Common myeloid progenitor, CD34-positive (primary cell): Measurements from ENCODE around the gene NBPF12.
"Not testable (repeated sequence)": the region's sequence is repeated elsewhere in the genome, so short reads cannot be mapped to it uniquely, and the experiment has no call there.

Experiments
- CTCF ChIA-PET: fragments of 350-600 bp; sonication (Branson Sonifier 250); formaldehyde crosslinking; loops from one replicate; lab custom pipeline; 2021; ENCODE audit warnings: antibody characterized with exemption; lab: Charles Lee
- POLR2A ChIA-PET: fragments of 350-600 bp; sonication (Branson Sonifier 250); formaldehyde crosslinking; loops from one replicate; lab custom pipeline; 2021; ENCODE audit warnings: antibody characterized with exemption; lab: Charles Lee
- DNase-seq, 3 donors: peaks; one replicate each; pipeline versions ENCODE4 v3.0.0 to v3.0.0-alpha.2; 2013
- H3K27ac ChIP-seq, 2 experiments: 1 replicate in 1 of 2; 2 replicates in 1 of 2; pipeline ENCODE4 v1.7.0; 2013; ENCODE audit warnings: inconsistent platforms in 2 of 2, low read length in 2 of 2, mild to moderate bottlenecking in 2 of 2, low read depth in 1 of 2, moderate library complexity in 1 of 2; ENCODE audit not compliant: severe bottlenecking in 2 of 2, insufficient read depth in 1 of 2, poor library complexity in 1 of 2
- H3K27me3 ChIP-seq, 5 experiments: replicated peaks in 2 of 5; 1 replicate in 3 of 5; 2 replicates in 2 of 5; pipeline versions ENCODE4 v1.6.1 to v1.7.0; 2013; ENCODE audit warnings: low read length in 4 of 5, mild to moderate bottlenecking in 2 of 5, moderate library complexity in 2 of 5, inconsistent platforms in 1 of 5; ENCODE audit not compliant: insufficient read depth in 5 of 5, control insufficient read depth in 4 of 5
- H3K36me3 ChIP-seq, 4 experiments: 1 replicate in 2 of 4; 2 replicates in 2 of 4; pipeline versions ENCODE4 v1.6.1 to v1.7.0; 2013; ENCODE audit warnings: low read length in 3 of 4, control low read depth in 1 of 4, mild to moderate bottlenecking in 1 of 4; ENCODE audit not compliant: control insufficient read depth in 4 of 4, insufficient read depth in 4 of 4
- H3K4me1 ChIP-seq, 4 experiments: 1 replicate in 3 of 4; 2 replicates in 1 of 4; pipeline versions ENCODE4 v1.6.1 to v1.7.1; 2013; ENCODE audit warnings: low read length in 3 of 4, mild to moderate bottlenecking in 3 of 4, control low read depth in 1 of 4, inconsistent platforms in 1 of 4, moderate library complexity in 1 of 4; ENCODE audit not compliant: control insufficient read depth in 4 of 4, insufficient read depth in 4 of 4; ENCODE audit errors: control extremely low read depth in 1 of 4
- H3K4me3 ChIP-seq, 7 experiments: 1 replicate in 4 of 7; 2 replicates in 3 of 7; pipeline versions ENCODE4 v1.5.1 to v1.7.0; 2013; ENCODE audit warnings: mild to moderate bottlenecking in 7 of 7, low read length in 6 of 7, moderate library complexity in 6 of 7, inconsistent platforms in 2 of 7, low read depth in 2 of 7, control low read depth in 1 of 7; ENCODE audit not compliant: insufficient read depth in 4 of 7, control insufficient read depth in 1 of 7; ENCODE audit errors: extremely low read depth in 1 of 7
- H3K9me3 ChIP-seq, 5 experiments: 1 replicate in 4 of 5; 2 replicates in 1 of 5; pipeline versions ENCODE4 v1.6.1 to v1.7.1; 2013; ENCODE audit warnings: low read length in 4 of 5, mild to moderate bottlenecking in 2 of 5, inconsistent platforms in 1 of 5, low read depth in 1 of 5, moderate library complexity in 1 of 5; ENCODE audit not compliant: control insufficient read depth in 4 of 5, insufficient read depth in 2 of 5; ENCODE audit errors: control extremely low read depth in 1 of 5
- WGBS: methylation state at CpG from one replicate; pipeline ENCODE4 v1.1.5; 2013; ENCODE audit not compliant: insufficient coverage; 5-methylcytosine and 5-hydroxymethylcytosine counted together

NBPF12 gene

DNA sequence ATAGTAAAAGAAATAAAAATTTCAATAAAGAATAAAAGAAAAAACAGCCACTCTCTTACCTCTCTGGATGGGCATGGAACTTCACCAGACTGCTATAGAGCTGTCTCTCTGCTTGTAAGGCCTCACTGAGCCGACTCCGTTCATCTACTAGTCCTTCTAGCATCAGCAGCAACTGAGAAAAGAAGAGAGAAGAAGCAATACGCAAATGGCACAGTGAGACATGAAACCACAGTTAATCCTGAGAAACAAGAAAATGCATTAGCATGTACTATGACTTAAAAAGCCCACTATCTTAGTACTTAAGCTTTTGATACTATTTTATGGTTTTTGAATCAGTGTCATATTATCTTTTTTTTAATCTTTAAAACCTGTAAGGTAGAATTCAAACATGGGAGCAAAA lies 104.8 kb downstream of the NBPF12 start:
- not testable (repeated sequence) for H3K4me3 ChIP-seq, DNase-seq, H3K36me3 ChIP-seq, H3K27me3 ChIP-seq, H3K27ac ChIP-seq, H3K9me3 ChIP-seq
- ChIA-PET POLR2A (interaction anchor here (2.1 kb wide), 1 partner anchor 42 kb away, joined by 9 read pairs; no protein-coding TSS in a partner anchor), CTCF (interaction anchor here (2.1 kb wide), 1 partner anchor 10 kb away, joined by 7 read pairs; no protein-coding TSS in a partner anchor)
- peaks cover 6 to 41% (median 18%) of the 10 kb centered on the region in 4 experiments for H3K4me1 ChIP-seq
- WGBS, result no CpG with 5 or more reads among the region's 3 CpGs

DNA sequence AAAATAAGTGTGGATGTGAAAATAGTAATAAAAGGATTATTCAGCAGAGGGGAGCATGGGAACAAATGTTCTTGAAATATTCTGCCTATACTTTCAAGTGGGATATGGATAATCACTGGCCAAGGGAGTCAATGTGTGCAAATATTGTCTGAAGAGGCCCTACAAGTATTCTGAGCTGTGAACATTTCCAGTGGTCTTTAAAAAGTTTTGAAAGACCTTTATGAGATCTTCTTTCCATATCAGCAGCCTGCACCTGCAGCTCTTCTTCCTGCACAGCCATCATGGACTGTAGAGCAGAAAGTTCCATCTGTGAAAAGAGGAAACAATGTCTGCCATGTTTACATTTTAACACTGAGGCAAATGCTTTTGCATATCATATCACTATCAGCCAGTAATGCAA lies 106.4 kb downstream of the NBPF12 start:
- POLR2A ChIA-PET, result interaction anchor here (0.6 to 2.1 kb wide), 2 partner anchors 32 to 40 kb away, joined by 3 to 9 read pairs; no protein-coding TSS in a partner anchor

More for the DNA sequence above, 106.4 kb downstream of the NBPF12 start:
- H3K4me3 ChIP-seq, H3K27me3 ChIP-seq, H3K27ac ChIP-seq, H3K36me3 ChIP-seq, H3K9me3 ChIP-seq: not testable (repeated sequence)
- peak; percentile 46 to 89 (median 83) for DNase-seq
- peaks cover 6 to 48% (median 18%) of the 10 kb centered on the region in 4 experiments for H3K4me1 ChIP-seq
- CTCF ChIA-PET, result interaction anchor here (0.6 to 2.1 kb wide), 2 partner anchors 12 to 50 kb away, joined by 3 to 7 read pairs; no protein-coding TSS in a partner anchor
